ENCODE data around the gene TBC1D9B. TPM values are rescaled to one million over a fixed set of nuclear protein-coding genes. Genes with fewer than 3 reads are reported as not detected.

TBC1D9B gene
- total RNA-seq, 2 donors from 2014 or later, result 61.6 to 74.1 TPM

- no peak overlapping the region for H3K27ac Mint-ChIP-seq
- no peak for ATAC-seq
Measured at GRCh38 chr5:179904463-179905160, 3.1 kb downstream of the TBC1D9B start.

GRCh38 chr5:179902763-179903158 lies 4.9 kb downstream of the TBC1D9B start:
- Mint-ChIP-seq H3K36me3 (ENCODE audit: low read depth) (no peaks in the 10 kb centered on the region), H3K27me3 (no peaks in the 10 kb centered on the region), H3K4me1 (peaks cover 6% of the 10 kb centered on the region), H3K4me3 (no peak overlapping the region), H3K27ac (peak overlapping the region; percentile 21)
- no peaks in the 10 kb centered on the region for H3K9me3 ChIP-seq (ENCODE audit: control insufficient read depth, low read length, poor library complexity, severe bottlenecking)
- ATAC-seq (no peak), DNase-seq (no peak)

More at GRCh38 chr5:179904463-179905160, 3.1 kb downstream of the TBC1D9B start:
- H3K4me3 Mint-ChIP-seq, result no peak overlapping the region
- H3K36me3 Mint-ChIP-seq (ENCODE audit: low read depth), result no peaks in the 10 kb centered on the region
- DNase-seq, result no peak
- no peaks in the 10 kb centered on the region for H3K9me3 ChIP-seq (ENCODE audit: control insufficient read depth, low read length, poor library complexity, severe bottlenecking)
- H3K4me1 Mint-ChIP-seq, result peaks cover 7% of the 10 kb centered on the region
- H3K27me3 Mint-ChIP-seq, result no peaks in the 10 kb centered on the region

GRCh38 chr5:179901915-179902762 lies 5.6 kb downstream of the TBC1D9B start:
- DNase-seq, result no peak
- Mint-ChIP-seq H3K27me3 (no peaks in the 10 kb centered on the region), H3K27ac (no peak overlapping the region), H3K36me3 (ENCODE audit: low read depth) (peaks cover 2% of the 10 kb centered on the region), H3K4me3 (no peak overlapping the region), H3K4me1 (peaks cover 6% of the 10 kb centered on the region)
- H3K9me3 ChIP-seq (ENCODE audit: control insufficient read depth, low read length, poor library complexity, severe bottlenecking), result no peaks in the 10 kb centered on the region
- no peak for ATAC-seq

DNA sequence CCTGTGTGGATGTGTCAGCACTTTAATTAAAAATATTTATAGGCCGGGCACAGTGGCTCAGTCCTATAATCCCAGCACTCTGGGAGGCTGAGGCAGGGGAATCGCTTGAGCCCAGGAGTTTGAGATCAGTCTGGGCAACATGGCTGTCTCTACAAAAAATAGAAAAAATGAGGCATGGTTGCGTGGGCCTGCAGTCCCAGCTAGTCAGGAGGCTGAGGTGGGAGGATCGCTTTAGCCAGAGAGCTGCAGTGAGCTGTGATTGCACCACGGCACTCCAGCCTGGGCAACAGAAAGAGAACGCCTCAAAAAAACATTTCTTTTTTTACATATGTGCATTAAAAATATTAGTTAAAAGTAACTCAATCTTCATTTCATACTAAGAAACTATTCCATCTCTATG lies 6.2 kb downstream of the TBC1D9B start:
- no peak overlapping the region for H3K27ac Mint-ChIP-seq
- no peaks in the 10 kb centered on the region for H3K27me3 Mint-ChIP-seq
- DNase-seq (no peak), ATAC-seq (no peak)
- no peaks in the 10 kb centered on the region for H3K9me3 ChIP-seq (ENCODE audit: control insufficient read depth, low read length, poor library complexity, severe bottlenecking)
- H3K4me3 Mint-ChIP-seq, result no peak overlapping the region
- peaks cover 2% of the 10 kb centered on the region for H3K36me3 Mint-ChIP-seq (ENCODE audit: low read depth)
- H3K4me1 Mint-ChIP-seq, result peaks cover 3% of the 10 kb centered on the region

- peaks cover 2% of the 10 kb centered on the region for H3K4me1 Mint-ChIP-seq
- H3K27me3 Mint-ChIP-seq, result no peaks in the 10 kb centered on the region
- ATAC-seq, result no peak
- no peak overlapping the region for H3K4me3 Mint-ChIP-seq
- peaks cover 2% of the 10 kb centered on the region for H3K36me3 Mint-ChIP-seq (ENCODE audit: low read depth)
- no peak overlapping the region for H3K27ac Mint-ChIP-seq
- no peaks in the 10 kb centered on the region for H3K9me3 ChIP-seq (ENCODE audit: control insufficient read depth, low read length, poor library complexity, severe bottlenecking)
- DNase-seq, result no peak
Measured at GRCh38 chr5:179900711-179901110, 7.0 kb downstream of the TBC1D9B start.

DNA sequence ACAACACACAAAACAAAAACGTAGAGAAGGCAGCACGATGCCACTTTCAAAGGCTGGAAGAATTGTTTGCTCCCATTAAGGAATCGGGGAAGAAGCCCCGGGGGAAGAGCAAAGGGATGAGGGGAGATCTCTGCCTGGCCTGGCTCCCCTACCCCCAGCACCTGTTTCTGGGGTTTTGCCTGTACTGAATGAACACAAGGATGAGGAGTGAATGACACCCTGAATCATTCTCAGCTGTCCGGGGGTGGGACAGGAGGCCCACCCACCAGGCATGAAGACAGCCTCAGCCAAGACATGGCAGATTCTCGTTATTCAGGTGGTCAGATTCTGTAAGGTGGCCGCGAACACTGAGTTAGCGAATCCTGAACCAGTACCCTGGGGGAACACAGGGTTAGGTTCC lies 7.5 kb downstream of the TBC1D9B start:
- no peak for DNase-seq
- H3K9me3 ChIP-seq (ENCODE audit: control insufficient read depth, low read length, poor library complexity, severe bottlenecking), result no peaks in the 10 kb centered on the region
- Mint-ChIP-seq H3K4me3 (no peak overlapping the region), H3K4me1 (peaks cover 2% of the 10 kb centered on the region), H3K36me3 (ENCODE audit: low read depth) (peaks cover 2% of the 10 kb centered on the region), H3K27me3 (no peaks in the 10 kb centered on the region), H3K27ac (no peak overlapping the region)
- ATAC-seq, result no peak

DNA sequence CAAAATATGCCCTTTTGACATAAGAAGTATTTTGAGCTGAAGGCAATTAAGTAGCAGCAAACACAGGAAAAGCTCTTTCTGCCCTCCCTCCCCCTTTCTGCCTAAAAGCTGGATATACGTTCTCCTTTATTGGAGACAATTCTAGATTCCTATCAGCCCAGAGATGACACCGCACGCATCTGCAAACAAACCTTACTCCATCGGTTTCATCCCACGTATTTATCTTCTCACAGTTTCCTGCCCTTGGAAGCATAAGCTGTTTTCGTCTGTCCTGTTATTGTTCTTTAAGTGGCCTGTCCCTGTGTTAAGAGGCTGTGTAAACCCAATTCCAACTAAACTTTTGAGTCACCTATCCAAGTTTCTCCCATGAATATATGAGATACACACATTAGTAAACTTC lies 11.8 kb downstream of the TBC1D9B start:
- peaks cover 4% of the 10 kb centered on the region for H3K36me3 Mint-ChIP-seq (ENCODE audit: low read depth)
- DNase-seq, result no peak
- no peaks in the 10 kb centered on the region for H3K9me3 ChIP-seq (ENCODE audit: control insufficient read depth, low read length, poor library complexity, severe bottlenecking)
- no peaks in the 10 kb centered on the region for H3K27me3 Mint-ChIP-seq
- peaks cover 4% of the 10 kb centered on the region for H3K4me1 Mint-ChIP-seq
- H3K4me3 Mint-ChIP-seq, result no peak overlapping the region
- no peak for ATAC-seq
- no peak overlapping the region for H3K27ac Mint-ChIP-seq

- no peak for ATAC-seq
- Mint-ChIP-seq H3K27me3 (no peaks in the 10 kb centered on the region), H3K4me1 (peaks cover 4% of the 10 kb centered on the region), H3K4me3 (no peak overlapping the region), H3K27ac (no peak overlapping the region), H3K36me3 (ENCODE audit: low read depth) (peaks cover 6% of the 10 kb centered on the region)
- DNase-seq, result no peak
- no peaks in the 10 kb centered on the region for H3K9me3 ChIP-seq (ENCODE audit: control insufficient read depth, low read length, poor library complexity, severe bottlenecking)
Measured at GRCh38 chr5:179893958-179894895, 13.5 kb downstream of the TBC1D9B start.

GRCh38 chr5:179893076-179893957 lies 14.4 kb downstream of the TBC1D9B start:
- DNase-seq, result no peak
- no peak for ATAC-seq

DNA sequence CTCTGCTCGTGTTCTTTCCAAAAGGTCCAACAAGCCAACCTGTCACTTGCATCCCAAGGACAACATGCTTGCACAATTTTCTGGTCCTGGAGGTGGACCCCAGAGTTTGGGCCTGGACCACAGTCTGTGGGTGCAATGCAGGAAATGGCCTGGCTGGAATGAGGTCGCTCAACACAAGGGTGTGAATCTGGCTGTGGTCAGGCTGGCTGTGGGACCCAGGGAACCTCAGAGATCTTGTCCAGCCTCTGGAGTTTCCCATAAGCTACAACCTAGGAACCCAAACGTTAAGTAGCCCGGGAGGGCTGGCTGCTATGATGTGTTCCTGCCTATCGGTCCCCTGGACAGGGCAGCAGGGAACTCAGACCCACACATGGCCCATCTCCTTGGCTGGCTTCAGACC lies 15.4 kb downstream of the TBC1D9B start:
- H3K9me3 ChIP-seq (ENCODE audit: control insufficient read depth, low read length, poor library complexity, severe bottlenecking), result no peaks in the 10 kb centered on the region
- Mint-ChIP-seq H3K36me3 (ENCODE audit: low read depth) (peaks cover 8% of the 10 kb centered on the region), H3K27ac (no peak overlapping the region), H3K27me3 (no peaks in the 10 kb centered on the region), H3K4me3 (no peak overlapping the region), H3K4me1 (peaks cover 7% of the 10 kb centered on the region)
- no peak for ATAC-seq
- DNase-seq, result no peak

More at GRCh38 chr5:179893076-179893957, 14.4 kb downstream of the TBC1D9B start:
- Mint-ChIP-seq H3K27me3 (no peaks in the 10 kb centered on the region), H3K27ac (no peak overlapping the region), H3K4me1 (peaks cover 7% of the 10 kb centered on the region), H3K36me3 (ENCODE audit: low read depth) (peaks cover 10% of the 10 kb centered on the region), H3K4me3 (no peak overlapping the region)
- no peaks in the 10 kb centered on the region for H3K9me3 ChIP-seq (ENCODE audit: control insufficient read depth, low read length, poor library complexity, severe bottlenecking)

GRCh38 chr5:179890751-179891682 lies 16.7 kb downstream of the TBC1D9B start:
- Mint-ChIP-seq H3K27me3 (no peaks in the 10 kb centered on the region), H3K4me3 (no peak overlapping the region), H3K4me1 (peaks cover 7% of the 10 kb centered on the region), H3K27ac (peak overlapping the region; percentile 49), H3K36me3 (ENCODE audit: low read depth) (peaks cover 10% of the 10 kb centered on the region)
- ATAC-seq (no peak), DNase-seq (no peak)
- no peaks in the 10 kb centered on the region for H3K9me3 ChIP-seq (ENCODE audit: control insufficient read depth, low read length, poor library complexity, severe bottlenecking)
